Measurements from ENCODE around the gene TRIP13. TPM values are rescaled to one million over a fixed set of nuclear protein-coding genes. Genes with fewer than 3 reads are reported as not detected.

Gene TRIP13
- total and polyA plus RNA-seq, 3 donors from 2014 or later, result 34.3 to 71.6 (median 49.1) TPM

GRCh38 chr5:944621-944927 lies 51.9 kb downstream of the TRIP13 start:
- no peak overlapping the region for H3K4me3 ChIP-seq
- TF ChIP-seq POLR2A (IDR thresholded peaks at IDR 0.05), result no peak
- TF ChIP-seq, protein P1, sequence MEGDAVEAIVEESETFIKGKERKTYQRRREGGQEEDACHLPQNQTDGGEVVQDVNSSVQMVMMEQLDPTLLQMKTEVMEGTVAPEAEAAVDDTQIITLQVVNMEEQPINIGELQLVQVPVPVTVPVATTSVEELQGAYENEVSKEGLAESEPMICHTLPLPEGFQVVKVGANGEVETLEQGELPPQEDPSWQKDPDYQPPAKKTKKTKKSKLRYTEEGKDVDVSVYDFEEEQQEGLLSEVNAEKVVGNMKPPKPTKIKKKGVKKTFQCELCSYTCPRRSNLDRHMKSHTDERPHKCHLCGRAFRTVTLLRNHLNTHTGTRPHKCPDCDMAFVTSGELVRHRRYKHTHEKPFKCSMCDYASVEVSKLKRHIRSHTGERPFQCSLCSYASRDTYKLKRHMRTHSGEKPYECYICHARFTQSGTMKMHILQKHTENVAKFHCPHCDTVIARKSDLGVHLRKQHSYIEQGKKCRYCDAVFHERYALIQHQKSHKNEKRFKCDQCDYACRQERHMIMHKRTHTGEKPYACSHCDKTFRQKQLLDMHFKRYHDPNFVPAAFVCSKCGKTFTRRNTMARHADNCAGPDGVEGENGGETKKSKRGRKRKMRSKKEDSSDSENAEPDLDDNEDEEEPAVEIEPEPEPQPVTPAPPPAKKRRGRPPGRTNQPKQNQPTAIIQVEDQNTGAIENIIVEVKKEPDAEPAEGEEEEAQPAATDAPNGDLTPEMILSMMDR (IDR thresholded peaks at IDR 0.05), result no peak
- no peaks in the 10 kb centered on the region for H3K27me3 ChIP-seq

DNA sequence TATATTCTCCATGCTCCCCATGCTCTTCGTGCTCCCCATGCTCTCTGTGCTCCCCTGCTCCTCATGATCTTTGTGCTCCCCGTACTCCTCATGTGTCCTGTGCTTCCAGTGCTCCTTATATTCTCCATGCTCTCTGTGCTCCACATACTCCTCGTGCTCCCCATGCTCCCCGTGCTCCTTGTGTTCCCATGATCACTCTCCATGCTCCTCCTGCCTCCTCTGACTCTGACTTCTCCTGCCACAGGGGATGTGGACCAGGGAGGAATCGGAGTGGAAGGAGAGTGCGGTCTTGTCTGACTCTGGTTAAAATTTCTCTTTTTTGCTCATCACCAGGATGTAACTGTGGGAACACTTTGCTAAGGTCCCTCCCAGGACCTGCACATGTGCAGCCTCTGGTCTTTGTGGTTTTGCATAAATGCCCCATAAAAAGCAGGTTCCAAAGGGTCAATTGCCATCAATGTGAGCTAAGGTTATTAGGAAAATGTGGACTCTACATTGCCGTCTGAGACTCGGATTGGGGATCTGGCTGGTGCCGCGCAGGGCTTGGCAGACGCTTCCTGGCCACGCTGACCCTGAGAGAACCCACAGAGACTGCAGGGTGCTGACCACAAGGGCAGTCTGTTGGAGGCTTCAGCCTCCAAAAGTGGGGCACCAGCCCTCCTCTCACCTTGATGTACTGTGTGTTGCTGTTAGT lies 52.5 kb downstream of the TRIP13 start:
- whole genome bisulfite sequencing, 2 donors, result 72 to 80% methylated on average over 12 of the region's 12 CpGs
- Histone ChIP-seq H3K27ac (no peak overlapping the region), H3K27me3 (no peaks in the 10 kb centered on the region)

More at GRCh38 chr5:944621-944927, 51.9 kb downstream of the TRIP13 start:
- no peaks in the 10 kb centered on the region for H3K36me3 ChIP-seq (ENCODE audit: low read depth, missing control alignments)
- no peaks in the 10 kb centered on the region for H3K9me3 ChIP-seq
- 91 to 93% methylated on average over 6 of the region's 6 CpGs for WGBS, 2 donors
- peaks cover 10% of the 10 kb centered on the region for H3K4me1 ChIP-seq
- no peak for DNase-seq
- intact Hi-C loops (cut with DNase I; ENCODE audit: low total_unique reads), result no loop called here
- H3K27ac ChIP-seq, result no peak overlapping the region

GRCh38 chr5:945691-946551 lies 53.2 kb downstream of the TRIP13 start:
- 38% methylated on average over 24 of the region's 24 CpGs; no CpG with 5 or more reads in 1 of the 2 donors for WGBS, 2 donors
- intact Hi-C loops (cut with DNase I; ENCODE audit: low total_unique reads), result no loop called here
- no peaks in the 10 kb centered on the region for H3K9me3 ChIP-seq
- no peaks in the 10 kb centered on the region for H3K27me3 ChIP-seq
- no peak overlapping the region for H3K27ac ChIP-seq
- H3K4me1 ChIP-seq, result peaks cover 10% of the 10 kb centered on the region
- no peak overlapping the region for H3K4me3 ChIP-seq
- no peak for TF ChIP-seq POLR2A (IDR thresholded peaks at IDR 0.05)
- TF ChIP-seq, protein P1 (IDR thresholded peaks at IDR 0.05), result no peak
- peak; percentile 18 for DNase-seq
- H3K36me3 ChIP-seq (ENCODE audit: low read depth, missing control alignments), result no peaks in the 10 kb centered on the region

More for the DNA sequence above, 52.5 kb downstream of the TRIP13 start:
- Histone ChIP-seq H3K4me3 (no peak overlapping the region), H3K9me3 (no peaks in the 10 kb centered on the region), H3K36me3 (ENCODE audit: low read depth, missing control alignments) (no peaks in the 10 kb centered on the region), H3K4me1 (peaks cover 10% of the 10 kb centered on the region)
- intact Hi-C loops (cut with DNase I; ENCODE audit: low total_unique reads), result no loop called here
- peak; percentile 9 for DNase-seq
- TF ChIP-seq, protein P1 (IDR thresholded peaks at IDR 0.05), result no peak
- no peak for TF ChIP-seq POLR2A (IDR thresholded peaks at IDR 0.05)

DNA sequence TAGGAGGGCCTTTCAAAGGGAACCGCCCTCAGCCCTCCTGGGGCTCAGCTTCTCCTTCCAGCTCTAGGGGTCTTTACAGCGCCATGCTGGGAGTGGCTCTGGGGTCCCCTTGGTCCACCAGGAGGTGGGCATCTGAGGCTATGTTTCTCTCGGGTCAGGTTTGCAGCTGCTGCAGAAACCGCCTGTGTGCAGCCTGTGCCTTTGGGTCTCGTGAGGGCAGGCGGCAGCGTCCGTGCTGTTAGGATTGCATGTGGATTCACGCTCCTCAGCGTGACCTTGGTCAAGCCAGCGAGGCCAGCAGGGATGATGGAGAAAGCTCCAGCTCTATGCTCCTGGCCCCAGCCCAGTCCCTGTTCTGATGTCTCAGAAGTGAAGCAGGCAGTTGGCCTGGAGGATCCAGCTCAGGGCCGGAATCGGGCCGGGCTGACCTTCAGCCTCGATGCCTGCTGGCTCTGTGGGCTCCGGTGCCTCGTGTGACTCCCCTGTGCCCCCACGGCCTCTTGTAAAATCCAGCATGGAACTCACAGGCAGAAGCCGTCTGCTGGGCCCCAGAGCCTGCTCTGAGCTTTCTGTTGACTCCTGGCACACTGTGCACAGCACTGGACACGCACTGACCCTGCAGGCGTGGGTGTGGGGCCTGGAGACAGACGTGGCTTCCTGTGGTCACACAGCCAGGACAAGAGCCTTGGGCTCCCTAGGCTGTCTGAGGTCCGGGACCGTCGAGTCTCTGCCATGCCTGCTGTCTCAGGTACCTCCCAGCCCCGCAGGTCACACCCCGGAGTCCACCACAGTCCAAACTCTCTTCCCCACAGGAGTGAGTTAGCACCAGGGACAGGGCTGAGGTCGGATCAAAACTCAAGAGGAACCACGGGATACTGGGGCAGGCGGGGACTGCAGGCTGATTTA lies 54.3 kb downstream of the TRIP13 start:
- DNase-seq, result no peak
- H3K27me3 ChIP-seq, result no peaks in the 10 kb centered on the region

More for the DNA sequence above, 54.3 kb downstream of the TRIP13 start:
- Histone ChIP-seq H3K36me3 (ENCODE audit: low read depth, missing control alignments) (no peaks in the 10 kb centered on the region), H3K4me3 (no peak overlapping the region), H3K9me3 (no peaks in the 10 kb centered on the region), H3K27ac (no peak overlapping the region), H3K4me1 (peaks cover 10% of the 10 kb centered on the region)
- no peak for TF ChIP-seq POLR2A (IDR thresholded peaks at IDR 0.05)
- TF ChIP-seq, protein P1 (IDR thresholded peaks at IDR 0.05), result no peak
- 60 to 67% methylated on average over 19 to 30 of the region's 30 CpGs for WGBS, 2 donors
- intact Hi-C loops (cut with DNase I; ENCODE audit: low total_unique reads), result no loop called here

All from testis (tissue), 3 donors.